Peyer's patch (tissue), 4 donors: ENCODE results near the gene SLC22A17. TPM values are rescaled to one million over a fixed set of nuclear protein-coding genes. Genes with fewer than 3 reads are reported as not detected.
A peak's percentile ranks its signal among the peaks of the same experiment; 100 is the strongest.

Source experiments
- DNase-seq, 3 donors: peaks; one replicate each; pipeline ENCODE4 v3.0.0-alpha.2; 2017 to 2019
- H3K27ac ChIP-seq, 4 donors: fragments of 200-600 bp; sonication (generic); one replicate each; pipeline ENCODE4 v1.5.1; 2016 to 2019
- H3K27me3 ChIP-seq, 2 donors: fragments of 200-600 bp; sonication (generic); one replicate each; pipeline ENCODE4 v1.5.1; 2019
- H3K36me3 ChIP-seq, 3 donors: fragments of 200-600 bp; sonication (generic); one replicate each; pipeline ENCODE4 v1.5.1; 2016 to 2019
- H3K4me1 ChIP-seq, 4 donors: fragments of 200-600 bp; sonication (generic); one replicate each; pipeline ENCODE4 v1.5.1; 2016 to 2019
- H3K4me3 ChIP-seq, 4 donors: fragments of 200-600 bp; sonication (generic); 1 replicate in 3 of 4; 2 replicates in 1 of 4; pipeline ENCODE4 v1.5.1; 2016 to 2019; ENCODE audit warnings: mild to moderate bottlenecking in 1 of 4
- H3K9me3 ChIP-seq, 4 donors: fragments of 200-600 bp; sonication (generic); one replicate each; pipeline ENCODE4 v1.5.1; 2016 to 2019; ENCODE audit warnings: mild to moderate bottlenecking in 1 of 4
- POLR2A ChIP-seq, 2 donors: fragments of 450-650 bp; IDR thresholded peaks; one replicate each; pipeline ENCODE4 v1.5.1; 2017; ENCODE audit warnings: antibody characterized with exemption in 2 of 2, mild to moderate bottlenecking in 2 of 2, moderate library complexity in 2 of 2
- total RNA-seq, 4 donors: library from RNA; depleted of rRNA; stranded (reverse); fragments of >200 nt; gene quantifications; one replicate each; pipeline ENCODE4 v1.1.0, GENCODE V29; 2016
- TF ChIP-seq, protein P1 (sequence below), 6 experiments: fragments of 450-650 bp in 4 of 6; fragments of 200-600 bp in 2 of 6; sonication (generic) in 1 of 6; IDR thresholded peaks; one replicate each; pipeline ENCODE4 v1.5.1; 2017 to 2019; ENCODE audit warnings: antibody characterized with exemption in 6 of 6, mild to moderate bottlenecking in 3 of 6, moderate library complexity in 1 of 6

The SLC22A17 gene
- total RNA-seq, 4 donors from 2014 or later = 1.6 to 19.0 (median 5.2) TPM

DNA sequence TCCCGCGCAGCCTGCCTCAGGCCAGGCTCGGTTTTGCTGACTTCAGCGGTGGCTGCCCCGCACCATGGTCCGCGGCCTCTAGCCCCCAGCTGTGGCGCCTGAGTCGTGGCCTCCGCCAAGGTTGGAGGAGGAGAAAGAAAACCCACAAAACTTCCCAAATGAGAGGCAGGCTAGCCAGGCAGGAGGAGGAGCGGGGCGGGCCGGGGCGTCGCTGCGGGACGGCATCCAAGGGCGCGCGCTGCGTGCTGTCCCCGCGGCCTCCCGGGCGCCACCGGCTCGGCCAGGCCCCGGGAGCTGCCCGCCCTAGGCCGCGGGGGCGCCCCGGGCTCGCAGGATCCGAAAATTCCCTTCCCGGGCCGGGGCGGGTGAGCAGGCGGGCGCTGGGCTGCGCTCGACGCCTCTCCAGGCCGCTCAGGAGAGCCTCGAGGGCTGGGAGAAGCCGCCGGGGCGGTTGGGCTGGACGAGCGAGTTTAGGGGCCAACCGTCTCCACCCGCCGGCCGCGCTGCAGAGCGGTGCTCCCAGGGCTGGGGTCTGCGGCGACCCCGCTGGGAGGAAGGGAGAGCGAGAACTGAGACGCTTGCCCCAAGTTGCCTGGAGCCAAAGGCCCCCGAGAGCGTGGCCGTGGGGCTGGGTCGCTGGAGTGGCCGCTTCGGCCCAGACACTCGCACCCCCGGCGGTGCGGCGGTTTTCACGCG lies 12.5 kb upstream of the SLC22A17 start, which contains the start of gene EFS:
EFS (minus strand) TSS at position 137 of the 696 bp plus-strand sequence. CDS start 147 bp downstream, outside the sequence.
- H3K27me3 ChIP-seq = peaks cover 0 to 6% of the 10 kb centered on the region in 2 donors
- no peaks in the 10 kb centered on the region for H3K36me3 ChIP-seq
- peak within 1 kb of the TSS; percentile 69 to 86 (median 78) for H3K27ac ChIP-seq
- peaks cover 0 to 9% (median 0%) of the 10 kb centered on the region in 4 donors for H3K4me1 ChIP-seq
- DNase-seq = no peak
- peak within 1 kb of the TSS; percentile 20 to 51 (median 37) for H3K4me3 ChIP-seq
- no peaks in the 10 kb centered on the region for H3K9me3 ChIP-seq
- TF ChIP-seq, protein P1, sequence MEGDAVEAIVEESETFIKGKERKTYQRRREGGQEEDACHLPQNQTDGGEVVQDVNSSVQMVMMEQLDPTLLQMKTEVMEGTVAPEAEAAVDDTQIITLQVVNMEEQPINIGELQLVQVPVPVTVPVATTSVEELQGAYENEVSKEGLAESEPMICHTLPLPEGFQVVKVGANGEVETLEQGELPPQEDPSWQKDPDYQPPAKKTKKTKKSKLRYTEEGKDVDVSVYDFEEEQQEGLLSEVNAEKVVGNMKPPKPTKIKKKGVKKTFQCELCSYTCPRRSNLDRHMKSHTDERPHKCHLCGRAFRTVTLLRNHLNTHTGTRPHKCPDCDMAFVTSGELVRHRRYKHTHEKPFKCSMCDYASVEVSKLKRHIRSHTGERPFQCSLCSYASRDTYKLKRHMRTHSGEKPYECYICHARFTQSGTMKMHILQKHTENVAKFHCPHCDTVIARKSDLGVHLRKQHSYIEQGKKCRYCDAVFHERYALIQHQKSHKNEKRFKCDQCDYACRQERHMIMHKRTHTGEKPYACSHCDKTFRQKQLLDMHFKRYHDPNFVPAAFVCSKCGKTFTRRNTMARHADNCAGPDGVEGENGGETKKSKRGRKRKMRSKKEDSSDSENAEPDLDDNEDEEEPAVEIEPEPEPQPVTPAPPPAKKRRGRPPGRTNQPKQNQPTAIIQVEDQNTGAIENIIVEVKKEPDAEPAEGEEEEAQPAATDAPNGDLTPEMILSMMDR (IDR thresholded peaks at IDR 0.05) = no peak
- TF ChIP-seq POLR2A (IDR thresholded peaks at IDR 0.05) = no peak

DNA sequence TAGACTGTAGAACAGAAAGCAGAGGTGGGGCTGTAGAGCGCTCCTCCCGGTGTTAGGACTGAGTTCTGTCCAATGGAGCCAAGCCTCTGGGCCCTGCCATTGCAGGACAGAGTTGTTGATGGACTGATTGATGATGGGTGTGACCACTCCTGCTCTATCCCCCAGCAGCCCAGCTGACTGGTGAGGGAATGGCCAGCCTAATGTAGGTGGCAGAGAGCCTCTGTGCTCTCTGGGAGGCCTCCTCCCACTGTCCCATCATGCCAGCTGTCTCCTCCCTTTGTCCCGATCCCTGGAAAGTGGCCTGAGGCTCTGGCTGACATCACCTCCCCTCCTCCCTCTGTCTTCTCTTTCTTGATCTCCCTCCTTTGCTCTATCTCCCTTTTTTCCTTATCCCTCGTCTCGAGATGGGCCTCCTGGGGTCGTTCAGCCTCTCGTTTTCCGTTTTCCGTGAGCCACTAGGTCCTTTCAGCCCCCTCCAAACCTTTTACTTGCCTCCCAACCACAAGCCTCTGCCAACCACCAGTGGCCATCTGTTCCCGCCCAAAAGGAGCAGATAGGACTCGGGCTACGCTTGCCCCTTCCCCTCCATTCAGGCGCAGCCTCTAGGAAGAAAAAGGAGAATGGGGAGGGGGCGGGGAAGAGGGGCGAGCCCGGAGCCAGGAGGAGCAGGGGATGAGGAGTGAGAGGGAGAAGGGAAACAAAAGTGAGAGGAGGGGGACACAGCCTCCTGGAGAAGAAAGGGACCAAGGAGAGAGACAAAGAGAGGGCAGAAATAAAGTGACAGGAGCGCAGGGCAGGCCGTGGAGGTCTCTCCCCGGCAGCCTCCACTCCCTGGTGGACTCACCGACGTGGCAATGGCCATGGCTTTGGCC lies 11.7 kb upstream of the SLC22A17 start:
- H3K27me3 ChIP-seq = peaks cover 0 to 6% of the 10 kb centered on the region in 2 donors
- H3K4me1 ChIP-seq = peaks cover 0 to 9% (median 0%) of the 10 kb centered on the region in 4 donors
- no peaks in the 10 kb centered on the region for H3K36me3 ChIP-seq
- DNase-seq = no peak
- TF ChIP-seq POLR2A (IDR thresholded peaks at IDR 0.05) = no peak
- TF ChIP-seq, protein P1 (IDR thresholded peaks at IDR 0.05) = no peak
- H3K9me3 ChIP-seq = no peaks in the 10 kb centered on the region
- peak overlapping the region; percentile 20 to 51 (median 37) for H3K4me3 ChIP-seq
- H3K27ac ChIP-seq = peak overlapping the region; percentile 69 to 86 (median 78)

DNA sequence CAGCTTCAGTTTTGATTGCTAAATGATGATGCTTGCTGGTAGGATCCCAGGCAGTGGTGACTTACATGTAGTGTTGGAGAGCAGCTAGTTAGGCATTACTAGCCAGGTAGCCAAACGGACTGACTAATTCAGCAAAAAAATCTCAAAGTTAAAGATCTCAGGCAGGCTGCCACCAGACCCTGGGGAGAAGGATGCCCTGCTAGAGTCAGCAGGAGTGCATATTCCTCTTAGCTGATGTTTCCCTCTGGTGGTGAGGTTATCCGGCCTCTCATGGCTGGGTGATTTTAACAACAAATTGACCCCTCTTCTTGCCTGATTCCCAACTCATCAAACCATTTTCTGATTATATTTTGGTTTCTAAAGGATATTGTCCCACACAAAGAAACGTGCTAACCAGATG lies 9.5 kb upstream of the SLC22A17 start:
- no peak for DNase-seq
- no peak overlapping the region for H3K4me3 ChIP-seq
- no peaks in the 10 kb centered on the region for H3K36me3 ChIP-seq
- H3K27me3 ChIP-seq = peaks cover 0 to 6% of the 10 kb centered on the region in 2 donors
- no peaks in the 10 kb centered on the region for H3K9me3 ChIP-seq
- TF ChIP-seq, protein P1 (IDR thresholded peaks at IDR 0.05) = no peak
- no peak for TF ChIP-seq POLR2A (IDR thresholded peaks at IDR 0.05)
- H3K4me1 ChIP-seq = peaks cover 0 to 9% (median 0%) of the 10 kb centered on the region in 4 donors
- peak overlapping the region in 1 of 4 donors; percentile 16 for H3K27ac ChIP-seq

DNA sequence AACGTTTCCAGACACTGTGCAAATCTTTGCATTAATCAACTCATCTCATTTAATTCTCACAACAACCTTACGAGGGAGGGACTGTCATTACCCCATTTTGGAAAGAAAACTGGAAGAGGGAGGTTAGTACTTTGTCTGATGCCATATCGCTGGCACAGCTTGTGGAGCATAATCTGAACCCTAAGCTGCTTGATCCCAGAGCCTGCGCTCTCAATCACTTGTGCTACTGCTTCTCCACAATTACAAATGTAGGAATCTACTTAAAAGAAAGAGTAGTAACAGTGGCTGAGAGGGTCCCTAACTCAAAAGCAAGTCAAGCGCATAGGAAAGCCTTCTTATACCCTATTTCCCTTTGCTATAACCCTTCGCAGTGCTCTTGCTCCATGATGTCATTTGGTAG lies 9.1 kb upstream of the SLC22A17 start:
- Histone ChIP-seq H3K27ac (peak overlapping the region in 2 of 4 donors; percentile 16 to 50), H3K4me1 (peaks cover 0 to 9% (median 0%) of the 10 kb centered on the region in 4 donors)

DNA sequence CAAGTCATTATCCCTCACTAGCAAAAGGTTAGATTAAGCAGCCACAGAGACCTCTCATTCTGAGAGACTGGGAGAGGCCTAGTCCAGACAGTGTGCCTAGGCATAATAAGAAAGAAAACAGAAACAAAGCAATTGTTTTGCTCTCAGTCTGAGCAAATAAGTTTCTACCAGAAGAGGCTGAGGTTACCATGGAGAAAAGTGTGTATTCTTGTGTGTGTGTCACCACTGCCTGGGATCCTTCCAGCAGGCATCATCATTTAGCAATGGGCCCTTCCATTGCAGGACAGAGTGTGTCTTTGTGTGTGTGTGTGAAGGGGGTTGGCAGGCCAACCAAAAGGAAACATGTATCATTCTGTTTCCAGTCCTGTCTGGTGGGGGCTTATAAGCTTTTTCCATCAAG lies 8.6 kb upstream of the SLC22A17 start:
- Histone ChIP-seq H3K9me3 (no peaks in the 10 kb centered on the region), H3K27ac (peak overlapping the region in 1 of 4 donors; percentile 50), H3K27me3 (peaks cover 0 to 6% of the 10 kb centered on the region in 2 donors), H3K36me3 (no peaks in the 10 kb centered on the region), H3K4me1 (peaks cover 0 to 9% (median 0%) of the 10 kb centered on the region in 4 donors), H3K4me3 (no peak overlapping the region)
- TF ChIP-seq POLR2A (IDR thresholded peaks at IDR 0.05) = no peak
- TF ChIP-seq, protein P1 (IDR thresholded peaks at IDR 0.05) = no peak
- no peak for DNase-seq

More for the DNA sequence above, 9.1 kb upstream of the SLC22A17 start:
- Histone ChIP-seq H3K4me3 (no peak overlapping the region), H3K27me3 (peaks cover 0 to 6% of the 10 kb centered on the region in 2 donors), H3K36me3 (no peaks in the 10 kb centered on the region), H3K9me3 (no peaks in the 10 kb centered on the region)
- no peak for DNase-seq
- TF ChIP-seq, protein P1 (IDR thresholded peaks at IDR 0.05) = no peak
- TF ChIP-seq POLR2A (IDR thresholded peaks at IDR 0.05) = no peak
